GM18868 (cell line): ENCODE data around the gene TSHB.

Experiments used
- ATAC-seq: cut with Tn5 transposase; IDR thresholded peaks from one replicate; pipeline ENCODE4 v1.9.1; 2021; ENCODE audit warnings: mild to moderate bottlenecking, moderate library complexity; ENCODE audit not compliant: unreplicated experiment

TSHB gene

DNA sequence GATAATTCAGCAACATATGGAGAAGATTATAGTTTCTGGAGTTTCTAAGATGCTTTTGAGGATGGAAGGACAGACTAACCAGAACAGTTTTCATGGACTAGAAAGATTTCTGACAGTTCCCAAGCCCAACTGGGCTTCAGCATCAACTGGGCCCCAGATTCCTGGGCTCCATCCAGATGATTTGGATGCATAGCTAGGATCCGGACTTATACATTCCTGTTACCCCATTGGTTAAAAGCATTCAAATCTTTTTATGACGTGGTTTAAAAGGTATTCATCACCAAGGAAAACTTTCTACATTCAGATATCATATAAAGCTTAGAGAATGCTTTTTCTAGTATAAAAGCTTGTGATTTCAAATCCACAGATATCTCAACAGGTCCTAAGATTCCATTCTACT, 29.7 kb downstream of the TSHB start:
- no peak for ATAC-seq

DNA sequence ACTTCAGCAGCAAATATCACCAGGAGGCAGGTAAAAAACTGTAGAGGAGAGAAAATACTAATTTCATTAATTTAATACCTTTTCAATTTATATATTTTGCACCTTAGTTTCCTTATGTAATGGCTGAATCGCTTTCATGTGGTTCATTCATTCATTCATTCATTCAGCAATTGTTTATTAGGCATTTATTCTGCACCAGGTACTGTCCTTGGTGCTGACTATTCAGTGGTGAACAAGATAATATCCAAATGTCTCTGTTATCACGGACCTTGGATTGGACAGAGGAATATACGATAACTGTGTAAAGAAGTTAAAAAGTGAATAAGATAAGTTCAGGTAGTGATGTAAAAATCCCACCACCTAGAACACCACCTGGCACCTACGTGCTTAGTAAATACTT, 30.9 kb downstream of the TSHB start:
- ATAC-seq: no peak

- ATAC-seq: peak; percentile 91
These were observed 32.9 kb downstream of the TSHB start for GRCh38 chr1:115062542-115063004.

DNA sequence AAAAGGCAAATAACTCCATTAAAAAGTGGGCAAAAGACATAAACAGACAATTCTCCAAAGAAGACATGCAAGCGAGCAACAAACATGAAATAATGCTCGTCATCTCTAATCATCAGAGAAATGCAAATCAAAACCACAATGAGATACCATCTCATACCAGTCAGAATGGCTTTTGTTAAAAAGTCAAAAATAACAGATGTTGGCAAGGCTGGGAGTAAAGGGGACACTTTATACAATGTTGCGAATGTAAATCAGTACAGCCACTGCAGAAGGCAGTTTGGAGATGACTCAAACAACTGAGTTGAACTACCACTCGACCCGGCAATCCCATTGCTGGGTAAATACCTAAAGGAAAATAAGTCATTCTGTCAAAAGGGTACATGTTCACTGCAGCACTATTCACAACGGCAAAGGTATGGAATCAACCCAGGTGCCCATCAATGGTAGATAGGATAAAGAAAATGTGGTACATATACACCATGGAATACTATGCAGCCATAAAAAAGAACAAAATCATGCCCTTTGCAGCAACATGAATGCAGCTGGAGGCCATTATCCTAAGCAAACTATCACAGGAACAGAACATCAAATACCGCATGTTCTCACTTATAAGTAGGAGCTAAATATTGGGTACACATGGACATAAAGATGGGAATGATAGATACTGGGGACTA, 33.7 kb downstream of the TSHB start:
- peak; percentile 69 for ATAC-seq

- ATAC-seq: no peak
These were observed 34.8 kb downstream of the TSHB start for GRCh38 chr1:115064461-115064860.

- no peak for ATAC-seq
These were observed 35.4 kb downstream of the TSHB start for GRCh38 chr1:115065021-115065420.

GRCh38 chr1:115067161-115067859, 37.7 kb downstream of the TSHB start:
- no peak for ATAC-seq

GRCh38 chr1:115068826-115069585, 39.4 kb downstream of the TSHB start:
- no peak for ATAC-seq

DNA sequence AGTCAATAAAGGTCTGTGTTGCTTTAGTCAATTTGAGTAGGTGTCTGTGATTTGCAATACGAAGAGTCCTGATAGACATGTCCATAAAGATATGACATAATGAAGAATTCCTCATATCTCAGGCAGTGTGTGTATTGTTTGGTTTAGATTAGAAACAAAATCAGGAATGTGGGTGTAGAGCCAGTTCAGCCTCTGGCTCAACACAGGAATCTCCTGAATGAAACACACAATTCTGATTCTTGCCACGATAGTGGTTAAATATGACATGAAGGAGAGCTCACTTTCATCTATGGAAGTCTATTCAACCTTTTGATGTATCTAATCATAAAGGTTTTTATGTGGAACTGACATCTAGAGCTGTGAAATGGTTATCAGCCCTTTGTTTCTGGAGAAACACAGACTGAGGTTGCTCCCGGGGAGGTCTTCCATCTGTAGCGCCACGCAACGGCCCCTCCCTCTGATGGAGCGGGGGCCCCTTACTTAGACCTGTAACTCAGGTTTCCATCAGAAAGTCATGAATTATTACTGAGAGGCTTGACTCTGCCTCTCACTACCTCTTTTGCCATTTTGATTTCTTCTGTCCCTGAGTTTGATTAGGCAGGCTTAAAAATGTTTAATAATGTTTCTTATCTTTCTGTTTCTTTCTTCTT, 40.2 kb downstream of the TSHB start:
- ATAC-seq: no peak

DNA sequence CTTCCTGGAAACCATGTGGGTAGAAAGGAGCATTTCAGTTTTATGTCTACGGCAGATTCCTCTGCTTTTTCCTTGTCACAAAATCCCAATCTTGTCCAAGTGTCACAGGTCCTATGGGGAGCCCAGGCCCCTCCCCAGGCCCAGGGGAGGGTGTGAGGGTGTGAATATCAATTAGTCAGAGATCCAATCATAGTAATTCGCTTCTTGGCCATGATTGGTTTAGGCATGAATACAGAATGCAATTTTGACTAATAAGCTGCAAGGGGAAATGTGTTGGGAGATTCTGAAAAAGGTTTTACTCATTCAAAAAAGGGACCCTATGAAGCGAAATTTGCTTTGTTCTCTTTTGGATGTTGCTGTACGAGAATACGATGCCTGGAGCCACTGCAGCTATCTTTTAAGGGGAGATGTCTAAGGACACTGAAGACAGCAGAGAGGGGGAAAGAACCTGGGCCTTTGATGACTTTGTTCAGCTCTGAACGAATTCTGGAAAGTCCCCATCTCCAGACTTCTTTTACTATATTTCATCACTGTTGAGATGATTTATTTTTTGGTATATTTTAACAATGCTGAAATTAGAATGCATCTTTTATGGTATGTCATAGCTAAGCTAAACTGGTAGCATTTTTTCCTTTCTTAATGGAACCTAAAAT, 41.5 kb downstream of the TSHB start:
- ATAC-seq: peak; percentile 46

DNA sequence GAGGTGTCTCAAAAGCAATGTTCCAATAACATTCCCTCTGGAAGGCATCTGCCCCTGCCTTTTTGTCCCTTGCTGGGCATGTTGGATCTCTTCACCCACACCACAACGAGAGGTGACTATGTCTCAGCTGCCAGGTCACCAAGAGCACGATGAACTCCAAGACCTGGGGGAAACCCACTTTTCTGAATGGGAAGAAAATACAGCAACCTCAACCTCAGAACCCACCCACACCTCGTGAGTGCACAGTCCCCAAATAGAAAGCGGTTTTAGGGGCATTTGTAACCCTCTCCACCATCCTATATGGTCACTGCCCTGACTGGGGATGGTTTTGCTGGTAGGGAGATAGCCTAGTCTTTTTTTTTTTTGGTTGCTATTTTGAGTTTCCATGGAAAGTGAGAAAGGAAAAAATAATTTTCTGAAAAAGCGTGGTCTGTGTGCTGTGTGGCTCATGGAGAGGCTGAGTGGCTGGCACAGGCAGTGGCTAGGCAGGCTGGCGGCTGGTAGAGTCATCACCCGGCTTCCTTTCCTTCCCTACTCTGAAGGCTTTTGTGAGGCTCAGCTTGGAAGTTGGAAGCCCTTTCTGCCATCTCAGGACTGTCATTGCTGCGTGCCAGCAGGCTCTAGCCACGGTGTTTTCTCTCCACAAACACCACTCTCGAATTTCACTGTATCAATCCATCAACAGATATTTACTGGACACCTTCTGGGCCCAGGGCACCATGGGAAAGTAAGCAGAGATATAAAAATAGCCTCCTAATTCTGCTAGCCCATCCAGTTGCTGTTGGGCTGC, 43.9 kb downstream of the TSHB start:
- ATAC-seq: peak; percentile 57

- no peak for ATAC-seq
These were observed 45.4 kb downstream of the TSHB start for GRCh38 chr1:115074839-115075534.

DNA sequence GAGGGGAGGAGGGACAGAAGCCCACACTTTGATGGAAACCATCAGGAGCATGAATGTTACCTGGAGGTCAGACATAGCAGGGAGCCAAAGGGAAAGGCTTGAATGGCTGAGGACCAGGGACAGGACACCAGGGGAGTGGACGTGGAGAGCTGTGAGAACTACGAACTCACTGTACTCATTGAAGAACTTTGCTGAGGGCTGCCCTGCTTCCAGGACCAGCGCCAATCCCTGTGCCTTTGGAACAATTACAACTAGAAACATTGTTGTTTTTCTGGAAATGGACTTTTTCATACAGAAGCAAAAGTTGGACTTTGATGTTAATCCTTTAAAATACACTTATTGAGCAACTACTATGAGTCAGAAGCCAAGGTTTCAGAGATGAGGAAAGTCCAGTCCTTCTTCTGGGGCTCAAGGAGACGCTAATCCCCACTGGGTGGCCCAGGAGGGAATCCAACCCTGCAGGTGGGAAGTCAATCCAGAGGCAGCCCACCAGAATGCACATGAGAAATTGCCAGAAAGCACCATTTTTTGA, 46.8 kb downstream of the TSHB start:
- ATAC-seq: no peak

GRCh38 chr1:115077286-115077983, 47.8 kb downstream of the TSHB start:
- ATAC-seq: no peak

DNA sequence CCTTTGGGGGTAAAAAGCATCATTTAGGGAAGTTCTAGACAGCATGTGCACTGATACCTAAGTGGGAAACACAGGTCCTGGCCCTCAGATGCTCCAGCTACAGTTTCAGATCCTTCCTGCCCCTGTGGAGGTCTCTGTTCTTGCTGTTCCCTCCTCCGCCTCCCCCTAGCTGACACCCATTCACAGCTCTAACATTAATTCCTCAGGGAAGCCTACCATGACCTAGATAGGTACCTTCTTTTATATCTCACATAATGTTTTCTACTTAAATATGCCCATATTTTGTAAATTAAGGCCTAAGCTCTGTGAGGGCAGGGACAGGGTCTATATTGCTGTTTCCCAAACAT, 48.3 kb downstream of the TSHB start:
- no peak for ATAC-seq

DNA sequence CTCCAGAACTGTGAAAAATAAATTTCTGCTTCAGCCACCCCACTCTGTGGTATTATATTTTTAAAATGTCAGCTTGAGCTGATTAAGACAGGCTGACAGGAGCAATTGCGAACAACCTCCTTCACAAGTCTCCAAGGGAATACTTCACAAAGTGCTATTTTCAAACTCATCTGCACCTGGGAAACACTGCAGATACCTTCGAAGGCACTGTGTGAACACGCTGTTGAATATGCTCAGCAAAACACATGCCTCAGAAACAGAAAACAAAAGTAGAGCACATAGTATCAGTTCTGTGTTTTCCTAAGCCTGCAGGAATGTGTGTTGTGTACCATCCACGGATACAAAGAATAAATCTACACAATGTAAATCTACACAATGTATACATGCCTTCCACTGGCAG, 49.1 kb downstream of the TSHB start:
- no peak for ATAC-seq

GRCh38 chr1:115082949-115083348, 53.3 kb downstream of the TSHB start:
- no peak for ATAC-seq
